Naive thymus-derived CD8-positive, alpha-beta T cell (primary cell): Measurements from ENCODE around the gene TNNT3. TPM values are rescaled to one million over a fixed set of nuclear protein-coding genes. Genes with fewer than 3 reads are reported as not detected.
A peak's percentile ranks its signal among the peaks of the same experiment; 100 is the strongest.

Experiments used
- ATAC-seq, 2 donors: fragments of 150-1000 bp; cut with Tn5 transposase in 1 of 2; sonication (Bioruptor Pico), chemical (Tn5 transposase) in 1 of 2; 1 replicate in 1 of 2; 2 replicates in 1 of 2; pipeline ENCODE4 v1.10.0; 2021; ENCODE audit warnings: mild to moderate bottlenecking in 2 of 2, moderate library complexity in 2 of 2
- POLR2A ChIA-PET: fragments of 350-600 bp; sonication (Branson Sonifier 250); formaldehyde crosslinking; loops from one replicate; lab custom pipeline; 2021; ENCODE audit warnings: antibody characterized with exemption; lab: Charles Lee
- DNase-seq, 10 donors: peaks; one replicate each; pipeline versions ENCODE4 v3.0.0 to v3.0.0-alpha.2; 2020 to 2022
- H3K27ac Mint-ChIP-seq, 10 donors: one replicate each; pipeline ENCODE4 v1.8.0; 2020 to 2022; ENCODE audit warnings: mild to moderate bottlenecking in 10 of 10, mixed read lengths in 10 of 10, moderate library complexity in 4 of 10, inconsistent platforms in 1 of 10
- H3K27me3 Mint-ChIP-seq, 5 donors: one replicate each; pipeline ENCODE4 v1.8.0; 2021 to 2022; ENCODE audit warnings: mixed read lengths in 5 of 5
- H3K36me3 Mint-ChIP-seq, 3 donors: one replicate each; pipeline ENCODE4 v1.8.0; 2020 to 2022; ENCODE audit warnings: mixed read lengths in 3 of 3, mild to moderate bottlenecking in 2 of 3, inconsistent platforms in 1 of 3
- H3K4me1 Mint-ChIP-seq, 4 donors: one replicate each; pipeline ENCODE4 v1.8.0; 2021 to 2022; ENCODE audit warnings: mixed read lengths in 4 of 4
- H3K4me3 Mint-ChIP-seq, 10 donors: one replicate each; pipeline ENCODE4 v1.8.0; 2020 to 2022; ENCODE audit warnings: mild to moderate bottlenecking in 10 of 10, mixed read lengths in 10 of 10, moderate library complexity in 6 of 10, inconsistent platforms in 1 of 10
- H3K9me3 Mint-ChIP-seq, 9 donors: one replicate each; pipeline ENCODE4 v1.8.0; 2020 to 2022; ENCODE audit warnings: mixed read lengths in 9 of 9, mild to moderate bottlenecking in 3 of 9, inconsistent platforms in 1 of 9, moderate library complexity in 1 of 9
- polyA plus RNA-seq, 3 donors: library from polyadenylated mRNA; unstranded; fragments of 300-500 nt; fragmentation: Illumina TruSeq; gene quantifications; one replicate each; pipeline ENCODE4 v1.2.3, GENCODE V29; 2021
- total RNA-seq, 8 experiments: library from RNA in 2 of 8; stranded (reverse) in 2 of 8; gene quantifications; one replicate each; pipeline ENCODE4 v1.2.3 and lab custom pipeline; 2021 to 2026

Gene TNNT3
- total and polyA plus RNA-seq, 5 experiments from 2014 or later = 0.39 to 29.7 (median 28.0) TPM; not detected in 2

GRCh38 chr11:1959786-1960185 is 40.3 kb downstream of the TNNT3 start:
- POLR2A ChIA-PET = no interaction called here
- ATAC-seq (no peak), DNase-seq (peak in 2 of 10 donors; percentile 3 to 26)
- no peaks in the 10 kb centered on the region for H3K27me3 Mint-ChIP-seq
- H3K4me1 Mint-ChIP-seq = no peaks in the 10 kb centered on the region
- no peak overlapping the region for H3K4me3 Mint-ChIP-seq
- no peaks in the 10 kb centered on the region for H3K9me3 Mint-ChIP-seq
- no peak overlapping the region for H3K27ac Mint-ChIP-seq
- H3K36me3 Mint-ChIP-seq = no peaks in the 10 kb centered on the region

- Mint-ChIP-seq H3K27me3 (no peaks in the 10 kb centered on the region), H3K27ac (no peak overlapping the region), H3K9me3 (no peaks in the 10 kb centered on the region), H3K4me1 (no peaks in the 10 kb centered on the region), H3K36me3 (no peaks in the 10 kb centered on the region), H3K4me3 (no peak overlapping the region)
- POLR2A ChIA-PET = no interaction called here
- no peak for ATAC-seq
- DNase-seq = peak in 1 of 10 donors; percentile 6
These were observed 44.4 kb downstream of the TNNT3 start for GRCh38 chr11:1963864-1964263.

GRCh38 chr11:1964348-1964747 is 44.8 kb downstream of the TNNT3 start:
- no peak overlapping the region for H3K4me3 Mint-ChIP-seq
- no peaks in the 10 kb centered on the region for H3K36me3 Mint-ChIP-seq
- H3K27ac Mint-ChIP-seq = no peak overlapping the region
- DNase-seq = no peak
- no peaks in the 10 kb centered on the region for H3K4me1 Mint-ChIP-seq
- no peaks in the 10 kb centered on the region for H3K9me3 Mint-ChIP-seq
- POLR2A ChIA-PET = no interaction called here
- H3K27me3 Mint-ChIP-seq = no peaks in the 10 kb centered on the region
- ATAC-seq = no peak

- DNase-seq (no peak), ATAC-seq (no peak)
- no peaks in the 10 kb centered on the region for H3K4me1 Mint-ChIP-seq
- no peaks in the 10 kb centered on the region for H3K36me3 Mint-ChIP-seq
- H3K27ac Mint-ChIP-seq = no peak overlapping the region
- POLR2A ChIA-PET = no interaction called here
- H3K9me3 Mint-ChIP-seq = no peaks in the 10 kb centered on the region
- H3K27me3 Mint-ChIP-seq = no peaks in the 10 kb centered on the region
- no peak overlapping the region for H3K4me3 Mint-ChIP-seq
These were observed 45.5 kb downstream of the TNNT3 start for GRCh38 chr11:1964955-1965354.

- ATAC-seq (no peak), DNase-seq (no peak)
- Mint-ChIP-seq H3K9me3 (no peaks in the 10 kb centered on the region), H3K4me1 (no peaks in the 10 kb centered on the region), H3K36me3 (no peaks in the 10 kb centered on the region), H3K27me3 (no peaks in the 10 kb centered on the region), H3K4me3 (no peak overlapping the region), H3K27ac (no peak overlapping the region)
- POLR2A ChIA-PET = no interaction called here
These were observed 47.0 kb downstream of the TNNT3 start for GRCh38 chr11:1966531-1966930.

GRCh38 chr11:1967641-1968225 is 48.2 kb downstream of the TNNT3 start:
- H3K4me1 Mint-ChIP-seq = no peaks in the 10 kb centered on the region
- no peaks in the 10 kb centered on the region for H3K36me3 Mint-ChIP-seq
- no peaks in the 10 kb centered on the region for H3K9me3 Mint-ChIP-seq
- ATAC-seq (no peak), DNase-seq (no peak)
- no peak overlapping the region for H3K27ac Mint-ChIP-seq
- POLR2A ChIA-PET = no interaction called here
- H3K27me3 Mint-ChIP-seq = no peaks in the 10 kb centered on the region
- no peak overlapping the region for H3K4me3 Mint-ChIP-seq

- ATAC-seq = no peak
- no peaks in the 10 kb centered on the region for H3K36me3 Mint-ChIP-seq
- no peaks in the 10 kb centered on the region for H3K4me1 Mint-ChIP-seq
- H3K4me3 Mint-ChIP-seq = no peak overlapping the region
- no peak overlapping the region for H3K27ac Mint-ChIP-seq
- POLR2A ChIA-PET = no interaction called here
- no peak for DNase-seq
- H3K9me3 Mint-ChIP-seq = no peaks in the 10 kb centered on the region
- H3K27me3 Mint-ChIP-seq = no peaks in the 10 kb centered on the region
These were observed 49.0 kb downstream of the TNNT3 start for GRCh38 chr11:1968454-1969002.

- H3K27ac Mint-ChIP-seq = no peak overlapping the region
- H3K36me3 Mint-ChIP-seq = no peaks in the 10 kb centered on the region
- POLR2A ChIA-PET = no interaction called here
These were observed 49.5 kb downstream of the TNNT3 start for GRCh38 chr11:1969035-1969434.

GRCh38 chr11:1969776-1970175 is 50.3 kb downstream of the TNNT3 start:
- Mint-ChIP-seq H3K4me1 (no peaks in the 10 kb centered on the region), H3K27me3 (no peaks in the 10 kb centered on the region), H3K36me3 (no peaks in the 10 kb centered on the region), H3K27ac (no peak overlapping the region), H3K4me3 (no peak overlapping the region), H3K9me3 (no peaks in the 10 kb centered on the region)
- no peak for DNase-seq
- POLR2A ChIA-PET = no interaction called here
- ATAC-seq = no peak

More at GRCh38 chr11:1969035-1969434, 49.5 kb downstream of the TNNT3 start:
- Mint-ChIP-seq H3K27me3 (no peaks in the 10 kb centered on the region), H3K4me3 (no peak overlapping the region), H3K9me3 (no peaks in the 10 kb centered on the region), H3K4me1 (no peaks in the 10 kb centered on the region)
- DNase-seq = no peak
- ATAC-seq = no peak

GRCh38 chr11:1970956-1971355 is 51.5 kb downstream of the TNNT3 start:
- no peak for DNase-seq

GRCh38 chr11:1975185-1975584 is 55.7 kb downstream of the TNNT3 start:
- Mint-ChIP-seq H3K4me1 (no peaks in the 10 kb centered on the region), H3K27ac (no peak overlapping the region), H3K27me3 (no peaks in the 10 kb centered on the region), H3K36me3 (no peaks in the 10 kb centered on the region), H3K4me3 (no peak overlapping the region), H3K9me3 (no peaks in the 10 kb centered on the region)
- DNase-seq (no peak), ATAC-seq (no peak)
- POLR2A ChIA-PET = no interaction called here

More at GRCh38 chr11:1970956-1971355, 51.5 kb downstream of the TNNT3 start:
- Mint-ChIP-seq H3K27ac (no peak overlapping the region), H3K27me3 (no peaks in the 10 kb centered on the region), H3K4me1 (no peaks in the 10 kb centered on the region), H3K9me3 (no peaks in the 10 kb centered on the region), H3K4me3 (no peak overlapping the region), H3K36me3 (no peaks in the 10 kb centered on the region)
- no peak for ATAC-seq
- POLR2A ChIA-PET = no interaction called here

GRCh38 chr11:1978720-1979473 is 59.4 kb downstream of the TNNT3 start:
- ATAC-seq (no peak), DNase-seq (no peak)
- no peaks in the 10 kb centered on the region for H3K4me1 Mint-ChIP-seq
- H3K27ac Mint-ChIP-seq = no peak overlapping the region
- POLR2A ChIA-PET = no interaction called here
- no peaks in the 10 kb centered on the region for H3K36me3 Mint-ChIP-seq
- no peak overlapping the region for H3K4me3 Mint-ChIP-seq
- no peaks in the 10 kb centered on the region for H3K27me3 Mint-ChIP-seq
- H3K9me3 Mint-ChIP-seq = no peaks in the 10 kb centered on the region

- Mint-ChIP-seq H3K4me3 (no peak overlapping the region), H3K36me3 (no peaks in the 10 kb centered on the region), H3K27me3 (no peaks in the 10 kb centered on the region), H3K4me1 (no peaks in the 10 kb centered on the region), H3K9me3 (no peaks in the 10 kb centered on the region), H3K27ac (no peak overlapping the region)
- POLR2A ChIA-PET = no interaction called here
- no peak for DNase-seq
- no peak for ATAC-seq
These were observed 60.1 kb downstream of the TNNT3 start for GRCh38 chr11:1979607-1980006.
